ENCODE data around the gene TFAP2C.

- TF ChIP-seq, protein P1, sequence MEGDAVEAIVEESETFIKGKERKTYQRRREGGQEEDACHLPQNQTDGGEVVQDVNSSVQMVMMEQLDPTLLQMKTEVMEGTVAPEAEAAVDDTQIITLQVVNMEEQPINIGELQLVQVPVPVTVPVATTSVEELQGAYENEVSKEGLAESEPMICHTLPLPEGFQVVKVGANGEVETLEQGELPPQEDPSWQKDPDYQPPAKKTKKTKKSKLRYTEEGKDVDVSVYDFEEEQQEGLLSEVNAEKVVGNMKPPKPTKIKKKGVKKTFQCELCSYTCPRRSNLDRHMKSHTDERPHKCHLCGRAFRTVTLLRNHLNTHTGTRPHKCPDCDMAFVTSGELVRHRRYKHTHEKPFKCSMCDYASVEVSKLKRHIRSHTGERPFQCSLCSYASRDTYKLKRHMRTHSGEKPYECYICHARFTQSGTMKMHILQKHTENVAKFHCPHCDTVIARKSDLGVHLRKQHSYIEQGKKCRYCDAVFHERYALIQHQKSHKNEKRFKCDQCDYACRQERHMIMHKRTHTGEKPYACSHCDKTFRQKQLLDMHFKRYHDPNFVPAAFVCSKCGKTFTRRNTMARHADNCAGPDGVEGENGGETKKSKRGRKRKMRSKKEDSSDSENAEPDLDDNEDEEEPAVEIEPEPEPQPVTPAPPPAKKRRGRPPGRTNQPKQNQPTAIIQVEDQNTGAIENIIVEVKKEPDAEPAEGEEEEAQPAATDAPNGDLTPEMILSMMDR (IDR thresholded peaks at IDR 0.05): no peak
- TF ChIP-seq POLR2AphosphoS5 (IDR thresholded peaks at IDR 0.05): no peak
Measured at GRCh38 chr20:56592817-56593216, 36.3 kb upstream of the TFAP2C start.
